Fibroblast of skin of right quadriceps (primary cell): Measurements from ENCODE around the gene CLHC1.
"Not testable (repeated sequence)": the region's sequence is repeated elsewhere in the genome, so short reads cannot be mapped to it uniquely, and the experiment has no call there.

ENCODE experiments used
- DNase-seq: peaks from one replicate; pipeline ENCODE4 v3.0.0-alpha.2; 2013

The CLHC1 gene

GRCh38 chr2:55133467-55134315 lies 98.4 kb downstream of the CLHC1 start:
- peak; percentile 87 for DNase-seq

DNA sequence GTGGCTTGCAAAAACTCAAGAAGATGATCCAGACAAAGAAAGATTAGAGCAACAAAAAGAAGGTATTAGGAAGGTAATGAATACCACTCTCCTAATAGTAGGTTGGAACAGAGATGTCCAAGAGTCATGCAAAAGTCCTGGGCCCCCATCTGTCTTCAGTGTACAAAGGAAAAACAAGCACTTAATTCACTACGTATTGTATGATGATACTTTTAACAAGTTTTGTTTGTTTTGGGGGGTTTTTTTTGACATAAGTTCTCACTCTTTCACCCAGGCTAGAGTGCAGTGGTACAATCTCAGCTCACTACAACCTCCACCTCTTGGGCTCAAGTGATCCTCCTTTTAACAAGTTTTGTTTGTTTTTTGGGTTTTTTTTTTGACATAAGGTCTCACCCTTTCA lies 101.2 kb downstream of the CLHC1 start:
- DNase-seq = no peak

DNA sequence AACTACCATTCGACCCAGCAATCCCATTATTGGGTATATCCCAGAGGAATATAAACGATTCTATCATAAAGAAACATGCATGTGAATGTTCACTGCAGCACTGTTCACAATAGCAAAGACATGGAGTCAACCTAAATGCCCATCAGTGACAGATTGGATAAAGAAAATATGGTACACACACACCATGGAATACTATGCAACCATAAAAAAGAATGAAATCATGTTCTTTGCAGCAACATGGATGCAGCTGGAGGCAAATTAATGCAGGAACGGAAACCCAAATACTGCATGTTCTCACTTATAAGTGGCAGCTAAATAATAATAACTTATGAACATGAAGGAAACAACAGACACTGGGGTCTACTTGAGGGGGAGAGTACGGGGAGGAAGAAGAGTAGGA lies 105.5 kb downstream of the CLHC1 start:
- not testable (repeated sequence) for DNase-seq
